IPS-15b (cell line): Measurements from ENCODE around the gene INSR.

Experiments used
- H3K27me3 ChIP-seq: one replicate; pipeline ENCODE4 v1.6.1; 2013; ENCODE audit warnings: low read length; ENCODE audit not compliant: control insufficient read depth, insufficient read depth
- H3K36me3 ChIP-seq: one replicate; pipeline ENCODE4 v1.6.1; 2013; ENCODE audit warnings: low read length; ENCODE audit not compliant: control insufficient read depth, insufficient read depth
- H3K4me1 ChIP-seq: one replicate; pipeline ENCODE4 v1.6.1; 2013; ENCODE audit warnings: mild to moderate bottlenecking, low read length; ENCODE audit not compliant: control insufficient read depth, insufficient read depth
- H3K4me3 ChIP-seq: one replicate; pipeline ENCODE4 v1.5.1; 2013; ENCODE audit warnings: low read depth, low read length
- H3K9ac ChIP-seq: one replicate; pipeline ENCODE4 v1.6.1; 2013; ENCODE audit warnings: low read depth, mild to moderate bottlenecking, low read length
- H3K9me3 ChIP-seq: one replicate; pipeline ENCODE4 v1.6.1; 2013; ENCODE audit warnings: mild to moderate bottlenecking, low read length; ENCODE audit not compliant: control insufficient read depth, insufficient read depth

INSR gene

DNA sequence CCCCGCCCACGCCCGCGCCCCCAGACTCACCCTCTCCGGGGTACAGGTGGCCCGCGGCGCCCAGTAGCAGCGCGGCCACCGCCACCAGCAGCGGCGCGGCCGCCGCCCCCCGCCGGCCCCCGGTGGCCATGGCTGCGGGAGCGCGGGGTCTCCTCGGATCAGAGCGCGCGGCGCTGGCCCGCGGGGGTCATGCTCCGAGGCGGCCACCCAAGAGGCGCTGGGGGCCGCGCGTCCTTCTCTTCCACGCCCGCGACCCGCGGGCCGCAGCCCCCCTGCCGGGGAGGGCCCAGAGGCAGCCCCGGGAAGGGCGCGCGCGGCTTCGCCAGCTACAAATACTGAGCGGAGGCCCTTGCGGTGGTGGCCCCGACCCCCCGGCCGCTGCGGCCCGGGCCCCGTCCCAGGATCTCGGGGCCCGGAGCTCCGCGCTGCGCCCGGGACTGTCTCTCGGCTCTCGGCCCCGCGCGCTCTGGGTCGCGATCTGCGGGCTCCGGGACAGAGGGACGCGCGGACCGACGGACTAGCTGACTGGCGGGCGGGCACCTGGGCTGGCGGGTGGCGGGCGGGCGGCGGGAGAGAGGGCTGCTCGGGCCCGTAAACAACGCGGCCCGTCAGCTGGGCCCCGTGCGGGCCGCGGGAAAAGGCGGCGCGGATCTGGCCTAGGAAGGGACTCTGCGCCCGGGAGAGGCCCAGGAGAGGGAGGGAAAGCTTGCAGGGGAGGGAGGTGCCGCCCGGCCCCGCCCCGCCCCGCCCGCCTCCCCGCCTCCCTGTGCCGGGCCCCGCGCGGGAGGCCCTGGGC lies at the start of gene INSR:
Gene INSR (minus strand): TSS at position 653 of the 796 bp plus-strand sequence. CDS start 523 bp downstream, at position 130.
- H3K27me3 ChIP-seq = peaks cover 4% of the 10 kb centered on the region
- peaks cover 9% of the 10 kb centered on the region for H3K4me1 ChIP-seq
- H3K4me3 ChIP-seq = peak within 1 kb of the TSS; percentile 64
- H3K9me3 ChIP-seq = no peaks in the 10 kb centered on the region
- peak within 1 kb of the TSS; percentile 37 for H3K9ac ChIP-seq
- no peaks in the 10 kb centered on the region for H3K36me3 ChIP-seq

DNA sequence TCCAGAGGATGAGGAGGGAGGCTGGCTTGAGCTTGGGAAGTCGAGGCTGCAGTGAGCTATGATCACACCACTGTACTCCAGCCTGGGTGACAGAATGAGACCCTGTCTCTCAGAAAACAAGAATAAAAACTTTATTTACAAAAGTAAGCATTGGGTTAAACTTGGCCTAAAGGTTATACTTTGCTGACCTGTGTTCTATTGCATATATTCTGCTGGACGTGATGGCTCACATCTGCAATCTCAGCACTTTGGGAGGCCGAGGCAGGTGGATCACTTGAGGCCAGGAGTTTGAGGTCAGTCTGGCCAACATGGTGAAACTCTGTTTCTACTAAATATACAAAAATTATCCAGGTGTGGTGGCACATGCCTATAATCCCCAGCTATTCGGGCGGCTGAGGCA lies 47.9 kb upstream of the INSR start:
- Histone ChIP-seq H3K36me3 (no peaks in the 10 kb centered on the region), H3K9me3 (no peaks in the 10 kb centered on the region), H3K27me3 (no peaks in the 10 kb centered on the region), H3K4me1 (no peaks in the 10 kb centered on the region), H3K9ac (no peak overlapping the region), H3K4me3 (no peak overlapping the region)

DNA sequence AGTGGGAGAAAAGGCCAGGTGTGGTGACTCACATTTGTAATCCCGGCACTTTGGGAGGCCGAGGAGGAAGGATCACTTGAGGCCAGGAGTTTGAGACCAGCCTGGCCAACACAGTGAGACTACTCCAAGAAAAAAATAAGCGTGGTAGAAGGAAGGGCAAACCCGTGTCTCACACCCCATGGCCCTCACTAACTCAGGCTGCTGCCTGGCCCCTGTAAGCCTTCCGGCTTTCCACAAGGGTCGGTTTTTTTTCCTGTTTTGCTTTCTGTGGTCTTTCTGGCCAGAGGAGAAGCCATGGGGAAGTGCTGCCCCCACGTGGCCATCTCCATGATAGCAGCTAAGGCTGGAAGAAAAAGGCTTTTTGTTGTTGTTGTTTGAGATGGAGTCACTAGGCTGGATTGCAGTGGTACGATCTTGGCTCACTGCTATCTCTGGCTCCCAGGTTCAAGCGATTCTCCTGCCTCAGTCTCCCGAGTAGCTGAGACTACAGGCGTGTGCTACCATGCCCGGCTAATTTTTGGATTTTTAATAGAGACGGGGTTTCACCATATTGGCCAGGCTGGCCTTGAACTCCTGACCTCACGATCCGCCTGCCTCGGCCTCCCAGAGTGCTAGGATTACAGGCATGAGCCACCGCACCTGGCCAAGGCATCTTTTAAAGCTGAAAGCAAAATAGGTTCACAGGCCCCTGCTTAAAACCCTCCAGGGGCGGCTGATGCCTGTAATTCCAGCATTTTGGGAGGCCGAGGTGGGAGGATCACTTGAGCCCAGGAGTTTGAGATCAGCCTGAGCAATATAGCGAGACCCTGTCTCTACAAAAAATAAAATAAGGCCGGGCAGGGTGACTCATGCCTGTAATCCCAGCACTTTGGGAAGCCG lies 47.0 kb upstream of the INSR start:
- no peaks in the 10 kb centered on the region for H3K27me3 ChIP-seq
- no peak overlapping the region for H3K4me3 ChIP-seq
- no peaks in the 10 kb centered on the region for H3K9me3 ChIP-seq
- no peaks in the 10 kb centered on the region for H3K4me1 ChIP-seq
- H3K36me3 ChIP-seq = no peaks in the 10 kb centered on the region
- H3K9ac ChIP-seq = no peak overlapping the region

DNA sequence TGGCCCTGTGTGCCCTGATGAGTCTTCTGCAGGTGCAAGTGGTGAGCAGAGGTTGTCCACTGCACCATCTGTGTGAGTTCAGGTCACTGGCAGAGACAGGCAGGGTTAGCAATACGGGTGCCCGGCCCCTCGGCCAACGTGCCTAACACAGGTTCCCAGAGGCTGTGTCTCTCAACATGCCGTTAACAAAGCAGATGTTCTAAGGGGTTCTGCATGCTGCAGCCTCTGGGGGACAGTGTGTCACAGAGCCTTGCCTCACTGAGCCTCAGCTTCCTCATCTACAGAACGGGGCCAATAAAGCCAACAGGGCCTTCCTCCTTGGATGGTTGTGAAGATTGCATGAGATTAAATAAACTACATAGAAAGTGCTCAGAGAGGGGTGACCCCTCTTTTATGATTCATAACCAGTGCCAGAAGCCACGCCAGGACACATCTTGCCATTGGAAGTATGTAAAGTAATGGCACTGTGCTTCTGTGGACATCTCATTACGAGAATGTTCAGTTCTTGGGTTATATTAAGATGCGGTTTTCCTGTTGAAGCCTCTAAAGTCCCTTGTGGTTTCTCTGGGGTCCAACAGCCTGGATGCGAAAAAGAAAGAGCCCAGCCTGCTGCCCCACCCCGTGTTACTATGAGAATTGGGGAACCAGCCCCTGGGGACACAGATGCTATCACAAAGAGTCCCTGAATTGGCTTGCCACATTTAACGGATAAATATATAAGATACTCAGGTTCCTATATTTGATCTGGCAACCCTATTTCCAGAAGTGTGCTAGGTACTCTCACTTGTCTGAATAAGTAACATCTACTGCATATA lies 43.4 kb upstream of the INSR start:
- Histone ChIP-seq H3K4me3 (no peak overlapping the region), H3K4me1 (no peaks in the 10 kb centered on the region), H3K36me3 (no peaks in the 10 kb centered on the region), H3K9me3 (no peaks in the 10 kb centered on the region), H3K9ac (no peak overlapping the region), H3K27me3 (no peaks in the 10 kb centered on the region)

DNA sequence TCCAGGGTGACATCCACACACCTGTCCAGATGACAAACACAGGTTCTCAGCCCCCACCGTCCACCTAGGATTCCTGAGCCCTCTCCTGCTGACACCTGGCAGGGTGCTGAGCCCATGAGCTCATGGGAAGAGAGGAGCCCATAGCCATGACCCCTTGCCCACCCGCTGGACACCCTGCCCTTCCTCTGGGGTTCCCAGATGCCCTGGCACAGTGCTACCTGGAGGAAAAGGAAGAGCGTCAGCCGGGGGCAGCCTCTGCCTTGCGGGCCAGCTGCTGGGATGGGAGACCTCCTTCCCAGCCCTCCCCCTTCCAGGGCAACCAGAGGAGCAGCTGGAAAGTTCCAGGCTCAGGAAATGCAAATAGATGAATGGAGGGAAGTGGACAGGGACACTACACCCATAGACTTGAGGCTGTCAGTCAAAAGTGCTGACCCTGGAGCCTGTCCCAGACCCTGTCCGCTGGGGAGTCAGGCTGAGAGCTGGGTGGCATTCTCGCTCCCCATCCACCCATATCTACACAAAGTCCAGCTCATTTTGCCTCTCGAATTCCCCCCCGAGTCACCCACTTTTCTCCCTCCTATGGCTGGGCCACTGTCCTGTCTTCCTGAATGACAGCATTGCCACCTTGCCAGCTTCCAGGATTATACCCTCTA lies 42.2 kb upstream of the INSR start:
- Histone ChIP-seq H3K4me1 (no peaks in the 10 kb centered on the region), H3K4me3 (no peak overlapping the region), H3K36me3 (no peaks in the 10 kb centered on the region), H3K9me3 (no peaks in the 10 kb centered on the region), H3K27me3 (no peaks in the 10 kb centered on the region), H3K9ac (no peak overlapping the region)

DNA sequence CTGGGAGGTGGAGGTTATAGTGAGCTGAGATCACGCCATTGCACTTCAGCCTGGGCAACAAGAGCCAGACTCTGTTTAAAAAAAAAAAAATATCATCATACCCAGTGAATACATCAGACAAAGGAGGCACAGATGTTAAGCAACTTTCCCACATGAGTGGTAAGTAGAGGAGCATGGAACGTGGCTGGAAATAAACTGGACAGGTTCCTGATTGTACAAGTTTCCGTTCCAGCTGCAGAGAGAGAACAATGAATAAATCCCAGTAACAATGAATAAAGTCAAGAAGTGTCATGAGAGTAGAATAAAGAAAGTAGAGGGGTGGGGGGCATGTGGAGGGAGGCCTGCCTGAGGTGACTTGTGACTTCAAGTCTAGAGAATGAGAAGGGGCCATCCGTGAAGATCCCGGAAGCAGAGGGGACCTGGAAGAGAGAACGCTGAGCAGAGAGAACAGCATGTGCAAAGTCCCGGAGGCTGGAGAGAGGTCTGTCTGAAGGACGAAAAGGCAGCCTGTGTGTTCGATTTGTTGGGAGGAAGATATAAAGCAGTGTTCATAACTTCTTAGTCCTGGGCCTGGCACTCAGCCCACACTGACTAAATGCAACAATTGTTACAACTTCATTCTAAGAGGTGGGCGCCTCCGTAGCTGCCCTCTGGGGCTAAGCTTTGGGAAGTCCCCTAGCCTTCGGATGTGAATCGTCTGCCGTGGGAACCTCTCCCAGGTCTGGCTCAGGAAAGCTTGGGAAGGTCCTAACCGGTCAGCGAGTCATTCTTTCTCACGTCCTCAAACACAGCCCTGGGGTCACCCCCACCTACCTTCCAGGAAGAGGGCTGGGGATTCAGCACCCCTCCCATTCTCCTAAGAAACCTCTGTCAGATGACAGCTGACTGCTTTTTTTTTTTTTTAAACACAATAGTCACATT lies 39.2 kb upstream of the INSR start:
- Histone ChIP-seq H3K4me1 (no peaks in the 10 kb centered on the region), H3K9ac (no peak overlapping the region), H3K4me3 (no peak overlapping the region), H3K9me3 (no peaks in the 10 kb centered on the region), H3K36me3 (no peaks in the 10 kb centered on the region), H3K27me3 (no peaks in the 10 kb centered on the region)

DNA sequence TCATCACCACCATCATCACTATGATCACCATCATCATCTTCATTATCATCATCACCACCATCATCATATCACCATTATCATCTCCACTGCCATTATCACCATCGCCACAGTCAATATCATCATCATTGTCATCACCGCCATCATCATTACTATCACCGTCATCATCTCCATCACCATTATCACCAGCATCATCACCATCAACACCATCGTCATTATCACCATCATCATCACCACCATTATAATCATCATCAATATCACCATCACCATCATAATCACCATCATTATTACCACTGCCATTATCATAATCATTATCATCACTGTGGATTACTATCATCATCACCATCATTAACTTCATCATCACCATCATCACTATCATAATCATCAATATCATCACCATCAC lies 37.2 kb upstream of the INSR start:
- H3K9me3 ChIP-seq = no peaks in the 10 kb centered on the region
- no peaks in the 10 kb centered on the region for H3K27me3 ChIP-seq
- no peak overlapping the region for H3K9ac ChIP-seq
- no peaks in the 10 kb centered on the region for H3K36me3 ChIP-seq
- H3K4me3 ChIP-seq = no peak overlapping the region
- no peaks in the 10 kb centered on the region for H3K4me1 ChIP-seq

DNA sequence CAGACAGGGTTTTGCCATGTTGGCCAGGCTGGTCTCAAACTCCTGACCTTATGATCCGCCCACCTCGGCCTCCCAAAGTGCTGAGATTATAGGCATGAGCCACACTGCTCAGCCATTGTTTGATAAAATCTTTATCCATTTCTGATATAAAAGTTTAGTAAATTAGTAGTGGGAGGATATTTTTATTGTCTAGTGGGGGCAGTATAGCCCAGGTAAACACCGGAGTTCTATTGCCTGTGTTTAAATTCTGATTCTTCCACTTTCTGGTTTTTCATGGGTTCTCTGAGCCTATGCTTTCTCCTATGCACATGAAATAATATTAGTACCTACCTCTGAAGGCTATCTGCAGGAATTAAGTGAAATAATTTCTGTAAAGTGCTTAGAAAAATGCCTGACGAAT lies 34.4 kb upstream of the INSR start:
- no peaks in the 10 kb centered on the region for H3K36me3 ChIP-seq
- H3K9me3 ChIP-seq = no peaks in the 10 kb centered on the region
- no peak overlapping the region for H3K9ac ChIP-seq
- H3K4me1 ChIP-seq = no peaks in the 10 kb centered on the region
- H3K4me3 ChIP-seq = no peak overlapping the region
- H3K27me3 ChIP-seq = no peaks in the 10 kb centered on the region

DNA sequence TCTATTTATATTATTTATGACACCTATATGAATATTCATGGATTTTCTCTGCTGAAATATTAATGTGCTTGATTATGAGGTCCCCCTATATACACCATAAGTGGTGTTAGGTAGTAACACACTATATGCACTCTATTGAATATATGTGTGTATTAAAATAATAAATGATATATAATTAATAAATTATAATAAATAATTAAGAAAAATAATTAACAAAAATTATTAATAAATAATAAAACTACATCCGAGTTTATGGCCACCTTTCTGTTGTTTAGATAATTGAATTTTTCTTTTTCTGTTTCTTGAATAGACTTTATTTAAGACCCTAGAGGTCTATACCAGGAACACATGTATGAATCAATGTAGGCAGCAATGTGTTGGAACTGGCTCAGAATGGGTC lies 33.6 kb upstream of the INSR start:
- no peaks in the 10 kb centered on the region for H3K36me3 ChIP-seq
- H3K4me1 ChIP-seq = no peaks in the 10 kb centered on the region

DNA sequence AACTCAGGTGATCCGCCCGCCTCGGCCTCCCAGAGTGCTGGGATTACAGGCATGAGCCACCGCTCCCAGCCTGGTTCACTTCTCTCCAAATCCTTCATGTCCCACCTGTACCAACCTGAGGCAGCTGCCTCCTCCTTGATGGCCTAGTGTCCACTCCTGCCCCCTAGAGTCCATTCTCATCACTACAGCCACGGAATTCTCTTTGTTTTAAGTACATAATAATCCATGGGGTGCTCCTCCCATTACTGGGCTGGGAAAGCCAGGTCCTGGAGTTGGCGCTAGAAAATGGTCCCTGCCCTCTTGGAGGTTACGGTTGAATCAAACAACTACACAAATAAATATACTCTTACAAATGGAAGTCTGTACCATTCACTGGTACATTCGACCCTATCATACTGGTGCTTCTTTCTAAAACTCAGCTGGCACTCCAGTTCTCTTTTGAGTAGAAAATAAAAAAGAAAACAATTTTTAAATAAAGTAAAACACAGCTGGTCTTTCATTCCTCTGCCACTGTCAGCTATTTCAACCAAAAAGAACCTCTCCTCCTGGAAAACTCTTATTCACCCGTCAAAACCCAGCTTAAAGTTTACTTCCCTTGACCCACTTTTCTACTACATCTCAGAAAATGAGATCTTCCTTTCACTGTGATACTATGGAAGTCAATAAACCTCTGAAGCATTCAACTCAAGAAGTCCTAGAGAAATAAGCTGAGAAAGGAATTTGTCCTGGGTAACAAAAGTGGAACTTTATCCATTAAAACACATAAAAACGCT lies 32.1 kb upstream of the INSR start:
- H3K9ac ChIP-seq = no peak overlapping the region

More for the DNA sequence above, 33.6 kb upstream of the INSR start:
- Histone ChIP-seq H3K9me3 (no peaks in the 10 kb centered on the region), H3K27me3 (no peaks in the 10 kb centered on the region), H3K9ac (no peak overlapping the region), H3K4me3 (no peak overlapping the region)

More for the DNA sequence above, 32.1 kb upstream of the INSR start:
- Histone ChIP-seq H3K4me3 (no peak overlapping the region), H3K36me3 (no peaks in the 10 kb centered on the region), H3K9me3 (no peaks in the 10 kb centered on the region), H3K27me3 (no peaks in the 10 kb centered on the region), H3K4me1 (no peaks in the 10 kb centered on the region)
